GM12878 (cell line): ENCODE results near the gene LIF. TPM values are rescaled to one million over a fixed set of nuclear protein-coding genes. Genes with fewer than 3 reads are reported as not detected.

ENCODE experiments used
- ATAC-seq: fragments of 200-7000 bp; cut with Tn5 transposase; 3 replicates; pipeline ENCODE4 v1.9.1; 2020; ENCODE audit warnings: mild to moderate bottlenecking, moderate library complexity
- BruUV-seq: library from RNA; stranded (reverse); fragments of 400-500 nt; replicated peaks from 2 replicates; lab custom pipeline; 2021; lab: Mats Ljungman, UMichigan
- CTCF ChIA-PET: fragments of 300-600 bp; sonication (Branson Sonifier 250); formaldehyde crosslinking; extraction: SDS; loops from one replicate; lab custom pipeline; 2021; ENCODE audit warnings: inconsistent platforms; lab: Yijun Ruan, JAX
- POLR2A ChIA-PET: fragments of 350-600 bp; formaldehyde crosslinking; extraction: SDS; loops from one replicate; lab custom pipeline; 2021; ENCODE audit warnings: inconsistent platforms; lab: Charles Lee
- RAD21 ChIA-PET: fragments of 300-600 bp; sonication (Branson Sonifier 250); formaldehyde crosslinking; loops from one replicate; lab custom pipeline; 2023; ENCODE audit warnings: antibody characterized with exemption; ENCODE audit not compliant: unreplicated experiment; lab: Charles Lee
- SMC1A ChIA-PET: fragments of 300-600 bp; sonication (Branson Sonifier 250); formaldehyde crosslinking; loops from one replicate; lab custom pipeline; 2023; ENCODE audit not compliant: unreplicated experiment, uncharacterized antibody; lab: Charles Lee
- DNase-seq: peaks from one replicate; pipeline ENCODE4 v3.0.0-alpha.2; 2011; ENCODE audit warnings: low read depth, low spot score
- FAIRE-seq: peaks from 3 replicates; lab custom pipeline; 2011; peaks lifted over from hg19 to GRCh38; lab: Jason Lieb, UNC
- H2AFZ ChIP-seq: 2 replicates; pipeline ENCODE4 v1.6.0; 2011; ENCODE audit warnings: low read depth, low read length, control low read depth; ENCODE audit not compliant: control insufficient read depth
- H3K27ac ChIP-seq: 2 replicates; pipeline ENCODE4 v1.5.1; 2011; ENCODE audit warnings: control low read depth; ENCODE audit not compliant: control insufficient read depth, insufficient read depth
- H3K27me3 ChIP-seq, 2 experiments: replicated peaks in 1 of 2; 2 replicates each; pipeline versions ENCODE4 v1.6.0 to v1.6.1; 2011; ENCODE audit warnings: low read length in 1 of 2; ENCODE audit not compliant: control insufficient read depth in 2 of 2, insufficient read depth in 2 of 2
- H3K36me3 ChIP-seq, 2 experiments: 2 replicates each; pipeline ENCODE4 v1.5.1; 2011; ENCODE audit warnings: low read length in 1 of 2; ENCODE audit not compliant: control insufficient read depth in 2 of 2, insufficient read depth in 2 of 2
- H3K4me1 ChIP-seq: 2 replicates; pipeline ENCODE4 v1.6.1; 2011; ENCODE audit warnings: mild to moderate bottlenecking, low read length, moderate library complexity, mixed read lengths; ENCODE audit not compliant: control insufficient read depth, insufficient read depth
- H3K4me2 ChIP-seq: 2 replicates; pipeline ENCODE4 v1.6.0; 2011; ENCODE audit warnings: control low read depth; ENCODE audit not compliant: control insufficient read depth, insufficient read depth
- H3K4me3 ChIP-seq: fragments of 200-600 bp; sonication (generic); 2 replicates; pipeline ENCODE4 v1.5.1; 2016
- H3K79me2 ChIP-seq: 2 replicates; pipeline ENCODE4 v1.6.0; 2011; ENCODE audit warnings: low read length; ENCODE audit not compliant: control insufficient read depth, insufficient read depth
- H3K9ac ChIP-seq: 2 replicates; pipeline ENCODE4 v1.8.0; 2011; ENCODE audit warnings: low read length, control low read depth, mixed read lengths; ENCODE audit not compliant: control insufficient read depth, insufficient read depth
- H3K9me3 ChIP-seq: replicated peaks from 3 replicates; pipeline ENCODE4 v1.5.1; 2011; ENCODE audit warnings: mild to moderate bottlenecking, low read length; ENCODE audit not compliant: control insufficient read depth, insufficient read depth
- H4K20me1 ChIP-seq: 2 replicates; pipeline ENCODE4 v1.6.0; 2011; ENCODE audit not compliant: control insufficient read depth, insufficient read depth
- ATF7 ChIP-seq: fragments of 450-650 bp; IDR thresholded peaks from 2 replicates; pipeline ENCODE4 v1.6.1; 2016; ENCODE audit warnings: low read depth, mild to moderate bottlenecking
- CHD1 ChIP-seq: IDR thresholded peaks from 2 replicates; pipeline ENCODE4 v1.6.1; 2012; ENCODE audit warnings: low read depth, low read length, improper control_type of control experiment
- CHD2 ChIP-seq: IDR thresholded peaks from 2 replicates; pipeline ENCODE4 v1.6.1; 2011; ENCODE audit warnings: low read depth, low read length, improper control_type of control experiment, borderline replicate concordance
- CREB1 ChIP-seq: IDR thresholded peaks from 2 replicates; pipeline ENCODE4 v1.6.1; 2012; ENCODE audit warnings: low read depth, mild to moderate bottlenecking, inconsistent platforms
- EP300 ChIP-seq, 2 experiments: fragments of 150-350 bp in 1 of 2; IDR thresholded peaks; 2 replicates each; pipeline ENCODE4 v1.6.1; 2011 to 2012; ENCODE audit warnings: low read depth in 2 of 2, low read length in 2 of 2, borderline replicate concordance in 1 of 2, improper control_type of control experiment in 1 of 2, inconsistent platforms in 1 of 2; ENCODE audit not compliant: control insufficient read depth in 1 of 2
- ETV6 ChIP-seq, 2 experiments: fragments of 450-650 bp in 1 of 2; IDR thresholded peaks in 1 of 2; conservative IDR thresholded peaks in 1 of 2; 2 replicates each; pipeline ENCODE4 v1.6.1; 2014; ENCODE audit warnings: antibody characterized with exemption in 1 of 2, borderline replicate concordance in 1 of 2, low read depth in 1 of 2, mild to moderate bottlenecking in 1 of 2, moderate library complexity in 1 of 2
- KLF5 ChIP-seq: fragments of 450-650 bp; IDR thresholded peaks from 2 replicates; pipeline ENCODE4 v1.6.1; 2014; ENCODE audit warnings: mild to moderate bottlenecking; ENCODE audit not compliant: partially characterized antibody
- MEF2B ChIP-seq: fragments of 450-650 bp; IDR thresholded peaks from 2 replicates; pipeline ENCODE4 v1.6.1; 2018; ENCODE audit warnings: mild to moderate bottlenecking, moderate library complexity; ENCODE audit not compliant: partially characterized antibody, poor library complexity, severe bottlenecking
- PKNOX1 ChIP-seq: fragments of 450-650 bp; IDR thresholded peaks from 2 replicates; pipeline ENCODE4 v1.6.1; 2016; ENCODE audit warnings: mild to moderate bottlenecking
- PML ChIP-seq: IDR thresholded peaks from 2 replicates; pipeline ENCODE4 v1.6.1; 2012; ENCODE audit warnings: low read length, inconsistent platforms
- RAD21 ChIP-seq: IDR thresholded peaks from 2 replicates; pipeline ENCODE4 v1.6.1; 2011; ENCODE audit warnings: mild to moderate bottlenecking, low read depth, low read length, moderate library complexity; ENCODE audit not compliant: insufficient read depth
- RFX5 ChIP-seq: IDR thresholded peaks from 2 replicates; pipeline ENCODE4 v1.6.1; 2011; ENCODE audit warnings: low read depth, low read length, improper control_type of control experiment
- SPI1 ChIP-seq: IDR thresholded peaks from 2 replicates; pipeline ENCODE4 v1.6.1; 2011; ENCODE audit warnings: low read depth, mild to moderate bottlenecking, low read length, moderate library complexity, borderline replicate concordance; ENCODE audit not compliant: insufficient read depth
- YBX1 ChIP-seq: fragments of 450-650 bp; IDR thresholded peaks from 2 replicates; pipeline ENCODE4 v1.6.1; 2016; ENCODE audit warnings: antibody characterized with exemption
- ZBTB33 ChIP-seq: fragments of 450-650 bp; IDR thresholded peaks from 2 replicates; pipeline ENCODE4 v1.6.1; 2017; ENCODE audit warnings: mild to moderate bottlenecking
- WGBS: methylation state at CpG from one replicate; pipeline ENCODE4 v1.1.6; 2016; ENCODE audit warnings: low lambda C conversion rate; ENCODE audit not compliant: insufficient replicate concordance, insufficient coverage; ENCODE audit errors: missing lambda C conversion rate; 5-methylcytosine and 5-hydroxymethylcytosine counted together
- in situ Hi-C: fragments of 300-500 bp; cut with MboI; formaldehyde crosslinking; loops from 9 replicates; pipeline ENCODE4 v1.14.3; 2018; ENCODE audit warnings: mixed read lengths
- intact Hi-C: fragments of 100-400 bp; cut with micrococcal nuclease; formaldehyde crosslinking; loops from one replicate; pipeline ENCODE4 v1.14.2; 2022; ENCODE audit not compliant: unreplicated experiment
- polyA plus RNA-seq, 11 experiments: library from polyadenylated mRNA; depleted of rRNA in 4 of 11; unstranded in 6 of 11; stranded (reverse) in 5 of 11; fragments of >200 nt; fragmentation: Nextera tagmentation in 4 of 11; fragmentation: Illumina TruSeq in 1 of 11; extraction: Ambion mirVana in 4 of 11; extraction: Trizol in 1 of 11; gene quantifications; 1 replicate in 1 of 11; 2 replicates in 10 of 11; pipeline versions ENCODE4 v1.2.1 to v1.2.3, GENCODE V29; 2011 to 2016; ENCODE audit warnings: inconsistent platforms in 2 of 11, missing spikeins in 2 of 11, low read depth in 1 of 11
- total RNA-seq, 4 experiments: library from RNA; depleted of rRNA in 3 of 4; stranded (reverse); fragments of >200 nt in 3 of 4; fragmentation: Illumina TruSeq in 1 of 4; extraction: Trizol in 1 of 4; gene quantifications; 2 replicates each; pipeline versions ENCODE4 v1.2.1 to v1.2.3, GENCODE V29; 2013 to 2021
- TF ChIP-seq, protein P1 (sequence below): fragments of 450-650 bp; IDR thresholded peaks from 2 replicates; pipeline ENCODE4 v1.6.1; 2016; ENCODE audit warnings: mild to moderate bottlenecking

Gene LIF
- total and polyA plus RNA-seq, 10 of the 15 experiments (the other 5 are each of a cell fraction or from before 2014, with no cell fraction given) = 0.05 to 3.4 (median 0.97) TPM

DNA sequence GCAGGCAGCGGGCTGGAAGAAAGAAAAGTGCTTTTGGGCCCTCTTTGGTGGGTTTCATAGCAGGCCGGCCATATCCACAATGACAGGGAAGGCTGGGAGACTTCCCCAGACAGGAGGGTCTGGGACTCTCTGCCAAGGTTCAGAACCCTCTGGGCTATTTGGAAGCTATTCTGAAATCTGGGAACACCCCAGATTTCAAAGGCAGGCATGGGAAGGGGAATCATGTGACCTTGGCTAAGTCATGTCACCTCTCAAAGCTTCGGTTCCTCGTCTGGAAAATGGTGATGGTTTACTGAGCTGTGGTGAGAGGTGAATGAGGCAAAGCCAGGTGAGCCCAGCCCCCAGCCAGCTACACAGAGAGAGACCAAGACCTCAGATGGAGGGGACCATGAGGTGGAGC lies 38.1 kb upstream of the LIF start (continued):
- TF ChIP-seq EP300 (IDR thresholded peaks at IDR 0.05; ENCODE audit: borderline replicate concordance in 1 of 2, control insufficient read depth in 1 of 2, low read depth in 2 of 2, low read length in 2 of 2) (no peak), SPI1 (no peak), KLF5 (no peak), YBX1 (no peak)

GRCh38 chr22:30284172-30284571 lies 37.6 kb upstream of the LIF start:
- H3K4me2 ChIP-seq = no peak overlapping the region
- intact Hi-C loops = loop anchor here (10.0 kb wide), 1 partner anchor 201 kb away; no protein-coding TSS in a partner anchor
- BruUV-seq = no TSS peak
- H3K27me3 ChIP-seq = no peaks in the 10 kb centered on the region; a peak in 1 of 4 replicates
- no peak overlapping the region for H3K9ac ChIP-seq
- WGBS = 51% methylated on average over 9 of the region's 9 CpGs
- no peaks in the 10 kb centered on the region for H3K36me3 ChIP-seq
- H4K20me1 ChIP-seq = no peaks in the 10 kb centered on the region
- H3K4me3 ChIP-seq = no peak overlapping the region
- FAIRE-seq (no peak), DNase-seq (no peak), ATAC-seq (no peak)
- POLR2A ChIA-PET = no interaction called here
- SMC1A ChIA-PET = interaction anchor here (0.9 to 4.7 kb wide), 3 partner anchors 21 to 177 kb away, joined by 3 to 41 read pairs (median 5); no protein-coding TSS in a partner anchor
- in situ Hi-C loops = no loop called here
- RAD21 ChIA-PET = interaction anchor here (0.8 kb wide), 1 partner anchor 200 kb away, joined by 4 read pairs; no protein-coding TSS in a partner anchor
- no peak overlapping the region for H3K27ac ChIP-seq
- peaks cover 10% of the 10 kb centered on the region; the same call in 1 of the 2 replicates for H3K4me1 ChIP-seq
- no peak overlapping the region for H2AFZ ChIP-seq
- H3K9me3 ChIP-seq = no peaks in the 10 kb centered on the region
- no peaks in the 10 kb centered on the region for H3K79me2 ChIP-seq
- CTCF ChIA-PET = interaction anchor here (2.2 to 10.5 kb wide), 5 partner anchors 20 to 176 kb away, joined by 7 to 436 read pairs (median 40); partner anchors contain the start of gene RNF215
- TF ChIP-seq CHD2 = no peak
- TF ChIP-seq CHD1 = no peak
- no peak for TF ChIP-seq ATF7
- no peak for TF ChIP-seq ZBTB33
- no peak for TF ChIP-seq PKNOX1
- TF ChIP-seq RAD21 = no peak
- no peak for TF ChIP-seq MEF2B
- TF ChIP-seq PML = no peak
- TF ChIP-seq ETV6 (conservative IDR thresholded peaks at IDR 0.05 in 1 of 2, IDR thresholded peaks at IDR 0.05 in 1 of 2; ENCODE audit: borderline replicate concordance in 1 of 2, low read depth in 1 of 2) = no peak
- TF ChIP-seq, protein P1, sequence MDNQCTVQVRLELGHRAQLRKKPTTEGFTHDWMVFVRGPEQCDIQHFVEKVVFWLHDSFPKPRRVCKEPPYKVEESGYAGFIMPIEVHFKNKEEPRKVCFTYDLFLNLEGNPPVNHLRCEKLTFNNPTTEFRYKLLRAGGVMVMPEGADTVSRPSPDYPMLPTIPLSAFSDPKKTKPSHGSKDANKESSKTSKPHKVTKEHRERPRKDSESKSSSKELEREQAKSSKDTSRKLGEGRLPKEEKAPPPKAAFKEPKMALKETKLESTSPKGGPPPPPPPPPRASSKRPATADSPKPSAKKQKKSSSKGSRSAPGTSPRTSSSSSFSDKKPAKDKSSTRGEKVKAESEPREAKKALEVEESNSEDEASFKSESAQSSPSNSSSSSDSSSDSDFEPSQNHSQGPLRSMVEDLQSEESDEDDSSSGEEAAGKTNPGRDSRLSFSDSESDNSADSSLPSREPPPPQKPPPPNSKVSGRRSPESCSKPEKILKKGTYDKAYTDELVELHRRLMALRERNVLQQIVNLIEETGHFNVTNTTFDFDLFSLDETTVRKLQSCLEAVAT = no peak
- TF ChIP-seq CREB1 = no peak
- no peak for TF ChIP-seq RFX5
